ENCODE measurements around the gene APLN. TPM values are rescaled to one million over a fixed set of nuclear protein-coding genes. Genes with fewer than 3 reads are reported as not detected.

APLN gene
- polyA plus RNA-seq, 10 donors, result 10.2 to 23.3 (median 16.5) TPM

GRCh38 chrX:129606918-129607317 lies 47.8 kb downstream of the APLN start:
- peak; percentile 43 to 79 (median 73) for DNase-seq

GRCh38 chrX:129600981-129601424 lies 53.8 kb downstream of the APLN start:
- peak in 2 of 3 donors; percentile 27 to 48 for DNase-seq

GRCh38 chrX:129599996-129600395 lies 54.8 kb downstream of the APLN start:
- DNase-seq, result no peak

- no peak for DNase-seq
Measured at GRCh38 chrX:129599499-129599898, 55.3 kb downstream of the APLN start.

- DNase-seq, result no peak
Measured at GRCh38 chrX:129597905-129598304, 56.9 kb downstream of the APLN start.

- no peak for DNase-seq
Measured at GRCh38 chrX:129596077-129596476, 58.7 kb downstream of the APLN start.

Other genes with a start within 250 kb of the APLN start
- 100 to 1,000 TPM in 1 of 10 donors, 10 to 100 TPM in 9; 74.0 to 100 (median 83.4) TPM for gene SMARCA1, start 131.5 kb downstream of the APLN start, polyA plus RNA-seq (ENCODE audit: insufficient read length in 10 of 10)
- 10 to 100 TPM; 10.8 to 17.7 (median 14.0) TPM for gene OCRL, start 114.7 kb downstream of the APLN start, polyA plus RNA-seq (ENCODE audit: insufficient read length in 10 of 10)
- gene XPNPEP2, start 84.0 kb upstream of the APLN start, polyA plus RNA-seq (ENCODE audit: insufficient read length in 10 of 10), result 1 to 10 TPM; 3.6 to 6.3 (median 4.6) TPM
- 1 to 10 TPM; 2.1 to 8.2 (median 2.8) TPM for gene SASH3, start 125.0 kb upstream of the APLN start, polyA plus RNA-seq (ENCODE audit: insufficient read length in 10 of 10)
- gene ZDHHC9, start 188.9 kb upstream of the APLN start, polyA plus RNA-seq (ENCODE audit: insufficient read length in 10 of 10), result 10 to 100 TPM; 30.1 to 39.0 (median 35.0) TPM